Measurements from ENCODE around the gene FLAD1. TPM values are rescaled to one million over a fixed set of nuclear protein-coding genes. Genes with fewer than 3 reads are reported as not detected.

The FLAD1 gene
- total RNA-seq, 1 experiment from 2014 or later, result 72.8 TPM

- Histone ChIP-seq H3K4me1 (ENCODE audit: control insufficient read depth, insufficient read depth, low read length) (peaks cover 33% of the 10 kb centered on the region), H3K27ac (ENCODE audit: low read length) (peak overlapping the region; percentile 94), H3K27me3 (ENCODE audit: control insufficient read depth, insufficient read depth, low read length) (no peaks in the 10 kb centered on the region), H3K36me3 (ENCODE audit: control insufficient read depth, insufficient read depth, low read length) (peaks cover 5% of the 10 kb centered on the region; the same call in 1 of the 2 replicates), H3K9me3 (ENCODE audit: control insufficient read depth, insufficient read depth, low read depth, low read length) (no peaks in the 10 kb centered on the region), H3K4me3 (ENCODE audit: low read depth in 2 of 2, low read length in 2 of 2) (peak overlapping the region; percentile 69 to 74)
- intact Hi-C loops (cut with micrococcal nuclease; ENCODE audit: unreplicated experiment), result loop anchor here (5.0 kb wide), 1 partner anchor 275 kb away; no protein-coding TSS in a partner anchor
- ATAC-seq (peak; percentile 80), DNase-seq (ENCODE audit: low read depth, low spot score) (peak; percentile 97)
- ChIA-PET POLR2A (interaction anchor here (0.6 to 0.7 kb wide), 2 partner anchors 28 to 42 kb away, joined by 3 read pairs; partner anchors contain the start of gene CKS1B), CTCF (interaction anchor here (0.6 to 1.8 kb wide), 4 partner anchors 14 to 165 kb away, joined by 3 to 6 read pairs (median 4); no protein-coding TSS in a partner anchor)
- TF ChIP-seq, protein P1, sequence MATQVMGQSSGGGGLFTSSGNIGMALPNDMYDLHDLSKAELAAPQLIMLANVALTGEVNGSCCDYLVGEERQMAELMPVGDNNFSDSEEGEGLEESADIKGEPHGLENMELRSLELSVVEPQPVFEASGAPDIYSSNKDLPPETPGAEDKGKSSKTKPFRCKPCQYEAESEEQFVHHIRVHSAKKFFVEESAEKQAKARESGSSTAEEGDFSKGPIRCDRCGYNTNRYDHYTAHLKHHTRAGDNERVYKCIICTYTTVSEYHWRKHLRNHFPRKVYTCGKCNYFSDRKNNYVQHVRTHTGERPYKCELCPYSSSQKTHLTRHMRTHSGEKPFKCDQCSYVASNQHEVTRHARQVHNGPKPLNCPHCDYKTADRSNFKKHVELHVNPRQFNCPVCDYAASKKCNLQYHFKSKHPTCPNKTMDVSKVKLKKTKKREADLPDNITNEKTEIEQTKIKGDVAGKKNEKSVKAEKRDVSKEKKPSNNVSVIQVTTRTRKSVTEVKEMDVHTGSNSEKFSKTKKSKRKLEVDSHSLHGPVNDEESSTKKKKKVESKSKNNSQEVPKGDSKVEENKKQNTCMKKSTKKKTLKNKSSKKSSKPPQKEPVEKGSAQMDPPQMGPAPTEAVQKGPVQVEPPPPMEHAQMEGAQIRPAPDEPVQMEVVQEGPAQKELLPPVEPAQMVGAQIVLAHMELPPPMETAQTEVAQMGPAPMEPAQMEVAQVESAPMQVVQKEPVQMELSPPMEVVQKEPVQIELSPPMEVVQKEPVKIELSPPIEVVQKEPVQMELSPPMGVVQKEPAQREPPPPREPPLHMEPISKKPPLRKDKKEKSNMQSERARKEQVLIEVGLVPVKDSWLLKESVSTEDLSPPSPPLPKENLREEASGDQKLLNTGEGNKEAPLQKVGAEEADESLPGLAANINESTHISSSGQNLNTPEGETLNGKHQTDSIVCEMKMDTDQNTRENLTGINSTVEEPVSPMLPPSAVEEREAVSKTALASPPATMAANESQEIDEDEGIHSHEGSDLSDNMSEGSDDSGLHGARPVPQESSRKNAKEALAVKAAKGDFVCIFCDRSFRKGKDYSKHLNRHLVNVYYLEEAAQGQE (IDR thresholded peaks at IDR 0.05; ENCODE audit: insufficient read depth in 1 of 2, low read depth in 2 of 2, low read length in 1 of 2), result no peak
- no peak for TF ChIP-seq SIN3A (IDR thresholded peaks at IDR 0.05; ENCODE audit: borderline replicate concordance, insufficient read depth, low read depth, low read length)
- 0 out of 2 replicates have a peak, but pooled peaks have one; percentile 30 for TF ChIP-seq POLR2AphosphoS5 (IDR thresholded peaks at IDR 0.05; ENCODE audit: low read depth, low read length)
- peak; percentile 80; the same call in 1 of the 2 replicates for TF ChIP-seq CTCF (IDR thresholded peaks at IDR 0.05)
- in situ Hi-C loops (cut with HindIII; ENCODE audit: low pct_unique_long_range_greater_than_20kb, low sequenced_read_pairs), result no loop called here
- BruUV-seq (replicated peaks), result no TSS peak
Observed at GRCh38 chr1:155001675-155002463, 18.7 kb downstream of the FLAD1 start.

DNA sequence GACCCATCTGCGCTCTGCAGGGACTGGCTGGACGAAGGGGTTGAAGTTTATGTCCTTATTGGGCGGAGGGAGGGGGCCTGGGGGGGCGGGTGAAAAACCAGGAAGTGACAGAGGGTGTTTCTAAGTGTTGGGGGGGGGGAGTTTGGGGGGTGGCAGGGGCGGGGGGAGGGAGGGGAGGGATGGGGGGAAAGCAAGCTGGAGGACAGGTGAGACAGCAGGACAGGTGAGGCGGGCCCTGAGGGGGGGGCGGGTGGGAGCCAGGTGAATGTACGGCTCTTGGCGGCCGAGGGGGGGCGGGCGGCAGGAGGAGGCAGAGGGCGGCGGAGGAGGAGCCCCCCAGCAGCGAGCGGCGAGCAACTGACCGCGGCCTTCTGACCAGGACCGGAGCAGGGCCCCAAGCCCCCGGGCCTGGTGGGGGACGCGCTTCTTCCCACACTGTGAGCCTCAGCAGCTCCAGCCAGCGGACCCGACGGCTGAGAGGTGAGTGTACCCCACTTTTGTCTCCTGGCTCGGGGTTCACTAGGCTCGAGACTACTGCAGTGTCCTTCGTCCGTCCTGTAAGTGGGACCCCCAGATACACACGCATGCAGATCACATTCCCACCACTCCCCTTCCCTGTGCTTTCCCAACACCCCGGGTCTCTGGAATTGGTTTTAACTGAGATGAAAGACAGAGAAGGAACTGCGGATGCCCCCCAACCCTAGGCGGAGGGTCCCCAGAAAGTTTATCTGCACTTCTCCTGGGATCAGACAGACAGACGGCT, 19.5 kb downstream of the FLAD1 start, which contains the start of gene ZBTB7B:
Gene ZBTB7B, plus strand, starts transcription at position 339 of the 763 bp plus-strand sequence. CDS start 11,859 bp downstream, outside the sequence.
- TF ChIP-seq, protein P1 (IDR thresholded peaks at IDR 0.05; ENCODE audit: insufficient read depth in 1 of 2, low read depth in 2 of 2, low read length in 1 of 2), result no peak
- TF ChIP-seq POLR2AphosphoS5 (IDR thresholded peaks at IDR 0.05; ENCODE audit: low read depth, low read length) (no peak; the same call in 1 of the 2 replicates), CTCF (IDR thresholded peaks at IDR 0.05) (no peak), SIN3A (IDR thresholded peaks at IDR 0.05; ENCODE audit: borderline replicate concordance, insufficient read depth, low read depth, low read length) (no peak), TCF7L2 (IDR thresholded peaks at IDR 0.05; ENCODE audit: low read depth, low read length) (no peak)
- Histone ChIP-seq H3K36me3 (ENCODE audit: control insufficient read depth, insufficient read depth, low read length) (peaks cover 5% of the 10 kb centered on the region; the same call in 1 of the 2 replicates), H3K27me3 (ENCODE audit: control insufficient read depth, insufficient read depth, low read length) (no peaks in the 10 kb centered on the region), H3K4me3 (ENCODE audit: low read depth in 2 of 2, low read length in 2 of 2) (peak within 1 kb of the TSS; percentile 80 to 98), H3K27ac (ENCODE audit: low read length) (peak within 1 kb of the TSS; percentile 99), H3K4me1 (ENCODE audit: control insufficient read depth, insufficient read depth, low read length) (peaks cover 39% of the 10 kb centered on the region), H3K9me3 (ENCODE audit: control insufficient read depth, insufficient read depth, low read depth, low read length) (no peaks in the 10 kb centered on the region)
- no TSS peak for BruUV-seq (replicated peaks)
- DNase-seq (ENCODE audit: low read depth, low spot score) (no peak), ATAC-seq (peak; percentile 17)
- in situ Hi-C loops (cut with HindIII; ENCODE audit: low pct_unique_long_range_greater_than_20kb, low sequenced_read_pairs), result no loop called here
- POLR2A ChIA-PET, result interaction anchor here (0.6 to 0.7 kb wide), 2 partner anchors 23 to 41 kb away, joined by 3 read pairs; no protein-coding TSS in a partner anchor
- CTCF ChIA-PET, result interaction anchor here (0.6 to 1.8 kb wide), 3 partner anchors 15 to 31 kb away, joined by 3 to 6 read pairs (median 5); no protein-coding TSS in a partner anchor
- intact Hi-C loops (cut with micrococcal nuclease; ENCODE audit: unreplicated experiment), result loop anchor here (5.0 kb wide), 1 partner anchor 275 kb away; no protein-coding TSS in a partner anchor

Measured in Panc1 (cell line).